NCI-H1048 (cell line): ENCODE data around the gene XRCC1.
"Not testable (repeated sequence)": the region's sequence is repeated elsewhere in the genome, so short reads cannot be mapped to it uniquely, and the experiment has no call there.

ENCODE experiments used
- DNase-seq: peaks from one replicate; lab custom pipeline; 2025; lab: John Stamatoyannopoulos, UW

Gene XRCC1

DNA sequence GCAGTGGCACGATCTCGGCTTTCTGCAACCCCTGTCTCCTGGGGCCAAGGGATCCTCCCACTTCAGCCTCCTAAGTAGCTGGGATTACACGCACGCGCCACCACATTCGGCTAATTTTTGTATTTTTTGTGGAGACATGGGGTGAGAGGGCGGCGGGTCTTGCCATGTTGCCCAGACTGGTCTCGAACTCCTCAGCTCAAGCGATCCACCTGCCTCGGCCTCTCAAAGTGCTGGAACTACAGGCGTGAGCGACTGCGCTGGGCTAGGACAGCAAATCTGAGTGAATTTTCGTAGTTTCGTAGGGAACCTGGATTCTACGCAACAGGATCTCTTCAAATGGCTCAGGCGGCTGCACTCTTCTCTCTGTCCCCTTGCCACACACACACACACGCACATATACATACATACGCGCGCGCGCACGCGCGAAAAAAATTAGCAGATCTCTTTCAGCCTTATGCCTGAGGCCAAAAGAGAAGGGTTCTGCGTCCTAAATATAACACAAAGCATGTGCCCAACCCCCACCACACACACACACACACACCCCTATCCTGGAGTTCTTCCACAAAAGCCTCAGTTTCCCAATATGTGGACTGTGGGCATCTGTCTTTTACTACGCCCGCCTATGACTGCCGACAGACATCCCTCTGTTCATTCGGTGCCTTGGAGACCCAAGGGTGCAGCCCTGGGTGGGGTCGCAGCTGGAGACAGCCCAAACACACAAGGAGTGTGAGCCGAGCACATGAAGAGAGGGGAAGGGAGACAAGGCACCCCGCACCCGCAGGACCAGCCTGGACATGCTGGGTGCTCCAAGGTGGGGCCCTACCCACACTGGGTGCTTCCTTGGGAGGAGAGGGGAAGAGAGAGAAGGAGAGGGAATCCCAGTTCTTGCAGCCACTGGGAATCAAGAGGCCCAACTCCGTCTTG lies 890 bp upstream of the XRCC1 start:
- DNase-seq, result no peak

DNA sequence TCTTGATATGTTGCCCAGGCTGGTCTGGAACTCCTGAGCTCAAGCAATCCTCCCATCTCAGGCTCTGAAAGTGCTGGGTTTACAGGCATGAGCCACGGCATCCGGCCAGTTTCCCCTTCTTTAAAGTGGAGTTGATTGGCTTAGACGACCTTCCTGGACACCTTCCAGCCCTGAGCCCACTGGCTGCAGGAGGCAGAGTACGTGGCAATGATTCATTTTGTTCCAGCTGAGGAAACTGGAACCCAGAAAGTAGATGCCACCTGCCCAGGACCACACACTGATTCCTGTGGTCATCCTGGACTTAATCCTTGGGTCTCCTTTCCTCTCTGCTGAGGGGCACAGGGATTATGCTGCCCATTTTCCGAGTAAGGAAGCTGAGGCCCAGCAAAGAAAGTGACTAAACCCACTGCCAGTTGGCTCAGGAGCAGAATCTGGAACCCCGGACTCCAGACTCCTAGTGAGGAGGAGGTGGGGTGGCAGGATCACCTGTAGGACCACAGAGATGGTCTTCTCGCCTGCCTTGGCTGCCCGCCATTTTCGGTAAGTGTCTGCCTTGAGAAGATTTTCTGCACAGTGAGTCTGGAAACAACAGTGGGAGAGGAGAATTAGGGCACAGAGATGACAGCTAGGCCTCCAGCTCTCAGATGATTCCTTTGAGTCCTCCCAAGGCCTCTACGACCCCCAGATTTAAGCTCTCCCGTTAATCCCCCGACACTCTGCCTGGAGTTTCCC lies 737 bp downstream of the XRCC1 start:
- no peak for DNase-seq

DNA sequence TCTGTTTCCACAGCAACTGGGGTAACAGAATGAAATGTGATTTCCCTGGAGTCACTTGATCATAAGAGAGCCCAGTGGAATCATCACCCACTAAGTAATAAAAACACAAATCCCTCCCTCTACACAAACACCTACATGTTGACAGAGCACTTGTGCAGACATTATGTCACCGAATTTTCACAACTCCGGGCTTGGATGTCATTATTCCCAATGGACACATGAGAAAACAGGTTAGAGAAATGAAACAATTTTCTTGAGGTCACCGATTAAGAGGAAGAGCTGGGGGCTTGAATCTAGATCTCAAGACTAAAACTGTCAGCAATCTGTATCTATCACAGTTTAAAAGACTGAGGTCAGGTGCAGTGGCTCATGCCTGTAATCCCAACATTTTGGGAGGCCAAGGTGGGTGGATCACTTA lies 3.1 kb downstream of the XRCC1 start:
- no peak for DNase-seq

DNA sequence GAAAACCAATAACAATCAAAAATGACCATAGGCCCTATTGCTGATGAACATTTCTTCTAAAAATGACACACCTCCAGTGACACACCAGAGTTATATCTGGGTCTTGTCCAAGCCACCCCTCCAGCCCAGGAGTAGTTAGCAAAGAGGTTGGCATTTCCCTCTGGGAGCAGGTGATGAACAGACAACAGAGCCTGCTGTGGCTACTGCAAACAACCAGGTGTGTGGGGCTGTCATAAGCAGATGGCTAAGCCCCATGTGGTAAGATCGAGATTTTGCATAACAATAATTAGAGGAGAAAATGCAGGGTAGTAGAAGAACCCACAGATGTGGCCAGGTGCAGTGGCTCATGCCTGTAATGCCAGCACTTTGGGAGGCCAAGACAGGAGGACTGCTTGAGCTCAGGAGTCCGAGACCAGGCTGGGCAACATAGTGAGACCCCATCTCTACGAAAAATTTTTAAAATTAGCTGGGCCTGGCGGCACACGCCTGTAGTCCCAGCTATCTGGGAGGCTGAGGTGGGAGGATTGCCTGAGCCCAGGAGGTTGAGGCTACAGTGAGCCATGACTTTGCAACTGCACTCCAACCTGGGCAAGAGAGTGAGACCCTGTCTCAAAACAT lies 5.0 kb downstream of the XRCC1 start:
- no peak for DNase-seq

DNA sequence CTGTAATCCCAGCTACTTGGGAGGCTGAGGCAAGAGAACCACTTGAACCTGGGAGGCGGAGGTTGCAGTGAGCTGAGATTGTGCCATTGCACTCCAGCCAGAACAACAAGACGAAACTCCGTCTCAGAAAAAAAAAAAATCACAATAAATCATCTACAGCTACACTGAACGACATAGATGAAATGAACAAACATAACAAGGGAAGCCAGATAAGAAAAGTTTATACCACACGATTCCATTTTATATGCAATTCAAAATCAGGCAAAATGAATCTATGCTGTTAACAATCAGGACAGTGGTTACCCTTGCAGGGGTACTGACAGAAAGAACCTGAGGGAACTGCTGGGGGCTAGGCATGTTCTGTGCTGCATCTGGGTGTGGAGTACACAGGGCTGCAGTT lies 5.7 kb downstream of the XRCC1 start:
- no peak for DNase-seq

DNA sequence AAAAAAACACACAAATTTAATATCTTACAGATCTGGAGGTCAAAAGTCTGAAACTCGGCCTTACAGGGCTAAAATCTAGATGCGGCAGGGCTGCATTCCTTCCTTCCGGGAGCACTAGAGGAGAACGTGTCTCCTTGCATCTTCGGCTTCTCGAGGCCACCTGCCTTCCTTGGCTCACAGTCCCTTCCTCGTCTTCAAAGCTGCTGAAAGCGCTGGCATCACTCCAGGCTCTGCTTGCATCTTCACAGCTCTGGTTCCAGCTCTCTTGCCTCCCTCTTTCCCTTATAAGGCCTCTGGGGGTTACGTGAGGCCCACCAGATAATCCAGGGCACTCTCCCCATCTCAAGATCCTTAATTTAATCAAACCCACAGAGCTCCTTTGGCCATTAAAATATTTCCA lies 10.5 kb downstream of the XRCC1 start:
- DNase-seq, result no peak

DNA sequence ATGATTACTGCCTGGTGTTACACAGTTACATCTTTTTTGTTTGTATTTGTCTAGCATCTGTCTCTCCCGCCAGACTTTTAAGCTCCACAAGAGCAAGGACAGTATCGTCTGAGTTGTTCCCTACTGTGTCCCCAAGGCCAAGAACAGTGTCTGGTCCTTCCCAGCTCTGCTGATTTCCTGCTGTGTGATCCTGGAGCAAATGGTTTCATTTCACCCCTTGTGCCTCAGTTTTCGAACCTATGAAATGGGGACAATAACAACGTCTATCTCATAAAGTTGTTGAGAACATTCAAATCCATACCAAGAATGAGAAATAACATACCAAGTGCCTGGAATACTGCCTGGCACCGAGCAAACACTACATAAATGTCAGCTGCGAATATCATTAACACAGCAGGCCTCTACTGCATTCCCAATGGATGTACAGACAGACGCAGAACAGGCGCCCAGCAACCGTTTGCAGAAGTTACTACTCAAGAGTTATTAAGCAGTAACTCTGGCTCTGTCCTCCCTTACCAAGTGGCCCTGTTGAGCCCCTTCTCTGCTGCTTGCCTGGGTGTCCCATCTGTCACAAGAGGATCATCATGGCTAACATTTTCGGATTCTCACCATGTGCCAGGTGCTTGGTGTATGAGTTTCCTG lies 11.4 kb downstream of the XRCC1 start:
- DNase-seq, result no peak

DNA sequence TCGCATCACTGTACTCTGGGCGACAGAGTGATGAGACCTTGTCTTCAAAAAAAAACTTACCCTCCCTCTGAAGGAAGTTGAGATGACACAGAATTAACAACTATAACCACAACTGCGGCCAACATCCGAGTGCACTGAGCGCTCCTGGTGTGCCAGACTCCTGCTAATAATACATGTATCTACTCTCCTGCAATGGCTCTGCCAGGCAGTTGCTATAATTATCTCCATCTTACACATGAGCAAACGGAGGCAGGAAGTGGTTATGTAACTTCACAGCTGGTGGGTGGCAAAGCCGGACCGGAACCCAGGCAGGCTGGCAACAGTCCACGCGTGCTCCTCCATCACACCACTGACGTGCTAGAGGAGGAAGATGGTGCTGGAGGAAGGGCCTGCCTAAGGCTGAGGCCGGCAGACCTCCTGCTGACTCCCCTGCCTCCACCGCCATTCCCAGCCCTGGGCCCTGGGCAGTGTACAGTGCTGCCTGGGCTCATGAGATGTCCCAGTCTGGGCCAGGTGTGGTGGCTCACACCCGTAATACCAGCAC lies 12.6 kb downstream of the XRCC1 start:
- DNase-seq, result no peak

DNA sequence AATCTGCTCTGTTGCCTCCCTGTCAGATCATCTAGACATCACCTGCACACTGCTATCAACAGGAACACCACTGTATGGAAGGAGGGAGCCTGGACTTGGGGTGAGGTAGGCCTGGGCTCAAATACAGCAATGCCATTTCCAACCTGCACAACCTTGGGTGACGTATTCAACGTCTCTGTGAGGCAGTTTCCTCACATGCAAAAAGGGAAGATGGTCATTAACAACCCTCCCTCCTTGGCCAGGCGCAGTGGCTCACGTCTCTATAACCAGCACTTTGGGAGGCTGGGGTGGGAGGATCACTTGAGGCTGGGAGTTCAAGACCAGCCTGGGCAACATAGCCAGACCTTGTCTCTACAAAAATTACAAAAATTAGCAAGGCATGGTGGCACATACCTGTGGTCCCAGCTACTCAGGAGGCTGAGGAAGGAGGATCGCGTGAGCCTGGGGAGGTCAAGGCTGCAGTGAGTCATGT lies 13.1 kb downstream of the XRCC1 start:
- DNase-seq, result no peak

DNA sequence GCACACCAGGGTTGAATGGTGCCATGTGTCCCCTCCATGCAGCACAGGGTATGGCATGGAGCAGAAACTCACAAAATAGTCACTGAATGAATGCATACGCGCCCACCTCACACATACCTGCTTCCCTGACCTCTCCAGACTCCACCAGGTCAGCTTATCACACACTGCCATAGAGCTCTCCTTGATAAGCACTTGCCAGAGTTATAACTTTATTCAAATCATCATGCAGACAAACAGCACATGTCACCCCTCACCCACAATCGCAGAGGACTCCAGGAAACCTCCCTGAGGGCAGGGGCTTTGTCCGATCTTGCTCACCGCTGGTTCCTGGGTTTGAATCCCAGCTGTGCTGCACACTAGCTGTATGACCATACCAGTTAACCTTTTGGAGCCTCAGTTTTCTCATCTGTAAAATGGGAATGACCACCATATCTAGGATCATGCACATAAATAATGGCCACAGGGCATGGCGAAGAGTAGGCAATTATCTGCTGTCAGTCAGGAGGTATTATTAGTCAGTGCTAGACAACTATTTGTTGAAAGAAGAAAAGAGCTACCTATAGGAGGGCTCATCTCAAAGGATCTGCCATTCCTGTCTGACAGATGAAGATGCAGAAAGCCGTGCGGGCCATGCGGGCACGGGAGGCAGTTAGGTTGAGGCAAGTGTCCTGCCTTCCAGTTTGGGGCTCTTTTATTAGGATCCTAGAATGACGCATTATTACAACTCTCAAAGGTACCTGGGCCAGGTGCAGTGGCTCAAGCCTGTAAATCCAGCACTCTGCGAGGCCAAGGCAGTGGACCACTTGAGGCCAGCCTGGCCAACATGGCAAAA lies 14.0 kb downstream of the XRCC1 start:
- no peak for DNase-seq

DNA sequence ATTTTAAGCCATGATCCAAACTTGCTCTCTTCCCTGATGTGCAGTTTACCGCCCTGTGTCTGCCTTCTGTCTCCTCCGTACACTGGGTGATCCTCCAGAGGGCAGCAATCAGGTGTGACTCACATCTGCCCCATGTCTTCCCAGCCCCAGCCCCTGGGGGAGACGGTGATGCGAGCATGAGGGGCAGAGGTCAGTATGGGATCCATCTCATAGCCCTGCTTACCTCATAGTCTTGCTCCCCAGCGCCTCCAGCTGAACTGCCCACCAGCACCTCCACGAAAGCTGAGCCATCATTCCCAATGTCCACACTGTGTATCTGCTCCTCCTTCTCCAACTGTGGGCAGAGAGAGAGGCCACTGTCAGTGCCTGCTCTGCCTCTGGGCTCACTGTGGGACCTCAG lies 14.6 kb downstream of the XRCC1 start:
- DNase-seq, result no peak

DNA sequence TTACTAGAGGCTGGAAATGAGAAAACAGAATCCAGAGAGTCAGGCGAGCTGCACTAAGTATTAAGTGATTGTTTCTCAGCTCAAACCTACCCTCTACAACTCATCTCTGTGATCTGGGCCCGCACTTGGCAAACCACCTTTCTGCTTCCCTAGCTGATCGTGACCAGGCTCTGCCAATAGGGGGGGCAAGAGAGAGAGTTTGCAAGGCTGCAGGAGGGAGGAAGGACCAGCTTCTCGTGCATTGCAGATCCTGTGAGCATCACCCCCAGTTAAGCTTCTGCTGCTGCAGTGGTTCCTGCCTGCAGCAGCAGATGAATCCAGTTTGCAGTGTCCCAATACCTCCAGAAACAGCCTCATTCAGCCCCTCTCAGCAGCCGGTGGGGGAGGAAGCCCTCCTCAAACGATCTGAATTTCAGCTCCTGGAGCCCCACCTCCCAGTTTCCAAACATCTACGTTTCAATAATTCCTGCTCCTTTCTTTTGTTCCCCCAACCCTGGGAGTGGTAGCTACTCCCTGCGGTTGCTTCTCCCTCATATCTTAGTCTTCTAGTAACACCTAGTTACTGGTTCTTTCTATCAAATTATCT lies 20.0 kb downstream of the XRCC1 start:
- DNase-seq, result no peak

DNA sequence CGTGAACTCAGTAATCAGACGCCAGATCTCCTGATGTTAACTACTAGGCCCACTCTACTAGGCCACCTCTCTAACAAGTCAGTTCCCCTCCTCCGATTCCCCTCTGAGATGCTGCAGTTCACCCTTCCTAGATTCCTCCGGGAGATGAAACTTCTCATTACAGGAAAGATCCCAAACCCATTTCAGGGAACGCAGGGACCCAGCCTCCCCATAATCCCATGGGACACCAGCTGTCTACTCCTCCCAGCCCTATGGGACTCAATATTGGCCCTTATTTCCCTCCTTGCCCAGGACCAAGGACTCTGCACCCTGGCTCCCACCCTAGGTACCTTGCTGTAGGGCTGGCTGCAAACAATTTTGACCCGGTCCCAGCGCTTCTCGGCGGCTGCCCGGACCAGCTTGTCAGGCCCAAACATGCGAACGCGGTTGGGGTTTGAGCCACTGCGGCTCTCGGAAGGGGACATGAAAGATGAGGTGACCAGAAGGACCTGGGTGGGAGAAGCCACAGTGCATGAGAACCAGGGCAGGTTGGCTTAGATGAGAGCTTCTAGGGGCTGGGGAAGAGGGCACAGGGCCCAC lies 20.9 kb downstream of the XRCC1 start:
- DNase-seq, result no peak

DNA sequence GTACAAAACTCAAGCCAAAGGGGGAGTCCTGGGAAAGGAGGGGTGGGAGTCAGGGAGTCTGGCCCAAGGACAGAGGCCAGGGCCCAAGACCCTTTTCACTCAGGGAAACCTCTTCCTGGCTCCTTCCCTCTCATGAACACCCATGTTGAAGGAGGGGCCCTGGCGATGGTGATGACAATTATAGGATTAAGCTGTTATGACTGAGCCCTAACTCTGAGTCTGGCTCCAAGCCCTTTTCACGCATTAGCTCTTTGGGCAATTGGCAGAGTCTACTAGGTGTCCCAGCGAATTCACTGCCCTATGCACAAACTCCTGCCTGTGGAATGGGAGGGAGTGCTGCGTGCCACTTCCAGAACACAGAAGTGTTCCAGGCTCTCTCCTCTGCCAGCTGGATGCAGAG lies 21.7 kb downstream of the XRCC1 start:
- no peak for DNase-seq

DNA sequence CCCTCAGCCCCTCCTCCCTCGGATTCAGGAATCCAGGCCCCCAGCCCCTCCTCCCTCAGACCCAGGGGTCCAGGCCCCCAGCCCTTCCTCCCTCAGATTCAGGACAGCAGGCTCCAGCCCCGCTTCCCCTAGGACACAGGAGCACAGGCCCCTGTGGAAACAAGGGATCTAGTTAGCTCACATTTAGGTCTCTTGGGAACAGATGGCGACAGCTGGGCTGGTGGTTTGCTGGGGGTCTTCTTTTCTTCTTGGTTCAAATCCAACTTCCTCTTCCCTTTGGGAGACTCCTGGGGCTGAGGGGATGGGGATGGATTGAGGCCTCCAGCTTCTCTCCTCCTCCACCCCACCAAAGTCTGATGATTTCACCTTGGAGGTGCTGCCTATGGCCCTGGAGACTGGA lies 22.7 kb downstream of the XRCC1 start:
- DNase-seq, result no peak

DNA sequence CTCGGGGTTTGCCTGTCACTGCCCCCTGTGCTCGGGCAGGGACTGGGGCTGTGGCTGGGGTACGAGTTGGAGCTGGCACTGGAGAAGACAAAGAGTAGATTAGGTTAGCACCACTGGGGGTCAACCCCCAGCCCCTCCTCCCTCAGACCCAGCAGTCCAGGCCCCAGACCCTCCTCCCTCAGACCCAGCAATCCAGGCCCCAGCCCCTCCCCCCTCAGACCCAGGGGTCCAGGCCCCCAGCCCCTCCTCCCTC lies 23.2 kb downstream of the XRCC1 start:
- no peak for DNase-seq

DNA sequence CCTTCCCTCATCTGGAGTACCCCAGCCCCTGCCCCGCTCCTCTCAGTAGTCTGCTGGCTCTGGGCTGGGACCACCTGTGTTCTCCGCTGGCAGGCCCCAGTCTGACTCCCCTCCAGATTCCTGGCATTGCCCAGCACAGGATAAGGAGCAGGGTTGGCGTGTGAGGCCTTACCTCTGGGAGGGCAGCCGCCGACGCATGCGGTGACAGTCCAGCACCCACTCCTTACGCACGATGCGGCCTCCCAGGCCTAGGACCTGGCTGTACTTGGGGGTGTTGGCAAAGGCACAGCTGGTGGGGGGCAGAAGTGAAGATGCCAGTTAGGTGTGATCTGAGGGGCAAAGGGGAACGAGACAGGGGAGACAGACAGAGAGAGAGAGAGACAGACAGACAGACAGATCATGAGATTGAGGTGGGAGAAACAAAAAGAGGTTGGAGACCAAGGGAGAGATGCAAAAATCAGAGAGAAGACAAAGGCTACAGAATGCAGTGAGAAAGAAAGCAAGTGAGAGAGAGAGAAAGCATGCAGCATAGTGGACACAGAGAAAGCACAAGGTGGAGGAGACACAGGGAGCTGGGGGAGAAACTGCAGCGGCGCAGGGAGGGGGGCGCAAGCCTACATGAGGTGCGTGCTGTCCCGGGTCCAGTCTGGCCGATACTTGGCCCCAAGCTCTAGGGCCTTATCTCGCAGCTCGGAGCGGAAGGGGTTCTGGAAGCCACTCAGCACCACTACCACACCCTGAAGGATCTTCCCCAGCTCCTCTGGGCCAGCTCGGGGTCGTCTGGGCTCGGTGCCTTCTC lies 23.7 kb downstream of the XRCC1 start:
- no peak for DNase-seq

DNA sequence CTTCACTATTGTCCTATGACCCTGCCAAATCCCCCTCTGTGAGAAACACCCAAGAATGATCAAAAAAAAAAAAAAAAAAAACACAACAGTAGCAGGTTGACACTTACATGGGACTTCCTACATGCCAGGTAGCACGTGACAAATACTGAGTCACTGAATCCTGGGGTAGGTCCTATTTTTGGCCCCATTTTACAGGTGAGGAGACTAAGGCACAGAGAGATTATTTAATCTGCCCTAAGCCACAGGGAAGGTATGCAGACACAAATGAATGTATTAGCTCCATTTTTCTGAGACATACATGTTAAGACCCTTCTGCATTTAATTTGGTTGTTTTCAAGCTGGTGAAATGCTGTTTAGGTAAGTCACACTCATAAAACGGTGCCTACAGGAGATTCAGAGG lies 26.6 kb downstream of the XRCC1 start:
- DNase-seq, result no peak

DNA sequence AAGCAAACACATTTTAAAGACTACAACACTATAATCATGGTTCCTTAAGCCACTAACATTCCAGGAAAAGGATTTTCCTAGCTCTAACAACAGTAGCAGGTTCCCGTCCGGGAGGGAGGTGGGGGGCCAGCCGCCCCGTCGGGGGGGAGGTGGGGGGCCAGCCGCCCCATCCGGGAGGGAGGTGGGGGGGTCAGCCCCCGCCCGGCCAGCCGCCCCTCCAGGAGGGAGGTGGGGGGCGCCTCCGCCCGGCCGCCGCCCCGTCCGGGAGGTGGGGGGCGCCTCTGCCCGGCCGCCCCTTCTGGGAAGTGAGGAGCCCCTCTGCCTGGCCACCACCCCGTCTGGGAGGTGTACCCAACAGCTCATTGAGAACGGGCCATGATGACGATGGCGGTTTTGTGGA lies 27.4 kb downstream of the XRCC1 start:
- not testable (repeated sequence) for DNase-seq

DNA sequence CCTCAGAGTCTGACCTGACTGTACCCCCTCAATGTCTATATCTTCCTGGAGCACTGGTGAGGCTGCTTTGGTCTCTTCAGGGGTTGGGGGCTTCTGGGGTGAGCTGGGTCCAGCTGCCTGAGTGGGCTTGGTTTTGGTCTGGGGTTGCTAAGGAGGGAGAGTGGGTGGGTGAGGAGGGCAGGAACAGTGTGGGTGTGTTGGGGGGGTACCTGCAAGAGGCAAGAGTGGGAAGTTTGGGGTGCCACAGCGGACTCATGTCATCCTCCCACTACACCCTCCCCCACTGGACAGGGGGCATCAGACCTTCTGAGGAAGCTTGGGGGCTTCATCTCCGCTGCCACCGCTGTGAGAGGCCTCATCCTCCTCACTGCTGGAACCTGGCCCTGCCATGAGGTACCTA lies 28.7 kb downstream of the XRCC1 start:
- DNase-seq, result no peak
